SH-SY5Y (cell line): ENCODE measurements around the gene CDK14.

Experiments used
- GATA2 ChIP-seq: IDR thresholded peaks from 2 replicates; pipeline ENCODE4 v1.6.1; 2011; ENCODE audit warnings: mild to moderate bottlenecking, low read depth, low read length
- GATA3 ChIP-seq: IDR thresholded peaks from 2 replicates; pipeline ENCODE4 v1.6.1; 2011; ENCODE audit warnings: low read depth, mild to moderate bottlenecking, low read length, moderate library complexity

GRCh38 chr7:90838799-90839198, 242.7 kb downstream of the CDK14 start:
- TF ChIP-seq GATA2 (no peak), GATA3 (no peak)
